OCI-LY3 (cell line): ENCODE results near the gene NIPAL3.

Source experiments
- H2AFZ ChIP-seq: fragments of 200-600, 300-600 bp; shearing (Covaris generic); 2 replicates; pipeline ENCODE4 v1.6.0; 2014; ENCODE audit warnings: antibody characterized with exemption, low read depth, low read length
- H3K27ac ChIP-seq: fragments of 200-600, 300-600 bp; sonication (generic); 2 replicates; pipeline ENCODE4 v1.5.1; 2014; ENCODE audit warnings: mild to moderate bottlenecking, low read length, moderate library complexity, mixed read lengths
- H3K27me3 ChIP-seq: fragments of 200-600, 300-600 bp; sonication (generic); 2 replicates; pipeline ENCODE4 v1.6.1; 2014; ENCODE audit warnings: low read depth, low read length, mixed read lengths
- H3K36me3 ChIP-seq: fragments of 200-600, 300-600 bp; sonication (generic); replicated peaks from 2 replicates; pipeline ENCODE3; 2014; ENCODE audit warnings: low read depth, low read length, mixed read lengths
- H3K4me1 ChIP-seq: fragments of 300-600, 200-600 bp; sonication (generic); 2 replicates; pipeline ENCODE4 v1.6.1; 2014; ENCODE audit warnings: low read length, mixed read lengths
- H3K4me2 ChIP-seq: fragments of 200-600, 300-600 bp; sonication (generic); 2 replicates; pipeline ENCODE4 v1.6.1; 2014; ENCODE audit warnings: low read length, mixed read lengths
- H3K4me3 ChIP-seq: fragments of 300-600, 200-600 bp; sonication (generic); 2 replicates; pipeline ENCODE4 v1.5.1; 2014; ENCODE audit warnings: antibody characterized with exemption, mild to moderate bottlenecking, low read length, moderate library complexity
- H3K79me2 ChIP-seq: fragments of 300-600, 200-600 bp; shearing (Covaris generic); 2 replicates; pipeline ENCODE4 v1.6.1; 2014; ENCODE audit warnings: mild to moderate bottlenecking, low read length, mixed read lengths
- H3K9ac ChIP-seq: fragments of 300-600, 200-600 bp; shearing (Covaris generic); 2 replicates; pipeline ENCODE4 v1.6.0; 2014; ENCODE audit warnings: mild to moderate bottlenecking, low read length, moderate library complexity
- H3K9me3 ChIP-seq: fragments of 200-600, 300-600 bp; shearing (Covaris generic); 2 replicates; pipeline ENCODE4 v1.6.1; 2014; ENCODE audit warnings: low read length, mixed read lengths; ENCODE audit not compliant: insufficient read depth
- H4K20me1 ChIP-seq: fragments of 200-600, 300-600 bp; sonication (generic); 2 replicates; pipeline ENCODE4 v1.6.1; 2016; ENCODE audit warnings: low read length, mixed read lengths; ENCODE audit not compliant: insufficient read depth
- EZH2phosphoT487 ChIP-seq: fragments of 200-600 bp; shearing (Covaris generic); IDR thresholded peaks from 2 replicates; pipeline ENCODE4 v1.6.1; 2018; ENCODE audit warnings: antibody characterized with exemption, mixed run types, low read depth
- TF ChIP-seq, protein P1 (sequence below): fragments of 200-600, 300-600 bp; sonication (generic); IDR thresholded peaks from 2 replicates; pipeline ENCODE4 v1.5.1; 2014; ENCODE audit warnings: antibody characterized with exemption, low read length, low read depth

The NIPAL3 gene

DNA sequence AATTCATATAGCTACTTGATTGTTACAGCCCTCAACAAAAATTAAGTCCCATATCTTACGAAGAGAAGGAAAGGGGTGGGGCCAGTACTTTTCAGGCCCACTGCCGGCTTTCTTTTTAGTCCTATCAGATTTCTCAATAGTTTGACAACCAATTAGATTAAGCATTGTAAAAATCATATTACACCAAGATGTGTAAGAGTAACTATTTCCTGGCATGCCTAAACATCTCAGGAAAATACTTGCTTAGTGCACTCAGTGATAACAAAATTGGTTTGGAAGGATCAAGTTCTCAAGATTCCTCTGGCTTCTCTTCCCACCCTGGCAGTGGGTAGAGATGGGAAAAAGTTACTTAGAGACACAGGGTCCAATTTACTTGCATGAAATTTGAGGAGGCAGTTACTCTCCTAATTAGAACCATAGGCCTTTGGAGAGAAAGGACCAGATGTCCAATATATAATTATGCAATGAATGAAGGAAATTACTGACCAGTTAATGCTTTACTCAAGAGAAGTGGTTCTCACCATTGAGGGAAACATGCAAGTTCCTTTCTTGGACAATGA lies 32.1 kb upstream of the NIPAL3 start:
- no peaks in the 10 kb centered on the region for H4K20me1 ChIP-seq
- no peak overlapping the region for H2AFZ ChIP-seq
- no peak overlapping the region for H3K9ac ChIP-seq
- H3K36me3 ChIP-seq = peaks cover 6% of the 10 kb centered on the region
- no peak for TF ChIP-seq EZH2phosphoT487
- TF ChIP-seq, protein P1, sequence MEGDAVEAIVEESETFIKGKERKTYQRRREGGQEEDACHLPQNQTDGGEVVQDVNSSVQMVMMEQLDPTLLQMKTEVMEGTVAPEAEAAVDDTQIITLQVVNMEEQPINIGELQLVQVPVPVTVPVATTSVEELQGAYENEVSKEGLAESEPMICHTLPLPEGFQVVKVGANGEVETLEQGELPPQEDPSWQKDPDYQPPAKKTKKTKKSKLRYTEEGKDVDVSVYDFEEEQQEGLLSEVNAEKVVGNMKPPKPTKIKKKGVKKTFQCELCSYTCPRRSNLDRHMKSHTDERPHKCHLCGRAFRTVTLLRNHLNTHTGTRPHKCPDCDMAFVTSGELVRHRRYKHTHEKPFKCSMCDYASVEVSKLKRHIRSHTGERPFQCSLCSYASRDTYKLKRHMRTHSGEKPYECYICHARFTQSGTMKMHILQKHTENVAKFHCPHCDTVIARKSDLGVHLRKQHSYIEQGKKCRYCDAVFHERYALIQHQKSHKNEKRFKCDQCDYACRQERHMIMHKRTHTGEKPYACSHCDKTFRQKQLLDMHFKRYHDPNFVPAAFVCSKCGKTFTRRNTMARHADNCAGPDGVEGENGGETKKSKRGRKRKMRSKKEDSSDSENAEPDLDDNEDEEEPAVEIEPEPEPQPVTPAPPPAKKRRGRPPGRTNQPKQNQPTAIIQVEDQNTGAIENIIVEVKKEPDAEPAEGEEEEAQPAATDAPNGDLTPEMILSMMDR = no peak
- H3K4me2 ChIP-seq = no peak overlapping the region
- no peak overlapping the region for H3K4me3 ChIP-seq
- no peaks in the 10 kb centered on the region for H3K9me3 ChIP-seq
- H3K4me1 ChIP-seq = peaks cover 46% of the 10 kb centered on the region
- H3K27ac ChIP-seq = no peak overlapping the region
- H3K79me2 ChIP-seq = no peaks in the 10 kb centered on the region
- H3K27me3 ChIP-seq = no peaks in the 10 kb centered on the region

DNA sequence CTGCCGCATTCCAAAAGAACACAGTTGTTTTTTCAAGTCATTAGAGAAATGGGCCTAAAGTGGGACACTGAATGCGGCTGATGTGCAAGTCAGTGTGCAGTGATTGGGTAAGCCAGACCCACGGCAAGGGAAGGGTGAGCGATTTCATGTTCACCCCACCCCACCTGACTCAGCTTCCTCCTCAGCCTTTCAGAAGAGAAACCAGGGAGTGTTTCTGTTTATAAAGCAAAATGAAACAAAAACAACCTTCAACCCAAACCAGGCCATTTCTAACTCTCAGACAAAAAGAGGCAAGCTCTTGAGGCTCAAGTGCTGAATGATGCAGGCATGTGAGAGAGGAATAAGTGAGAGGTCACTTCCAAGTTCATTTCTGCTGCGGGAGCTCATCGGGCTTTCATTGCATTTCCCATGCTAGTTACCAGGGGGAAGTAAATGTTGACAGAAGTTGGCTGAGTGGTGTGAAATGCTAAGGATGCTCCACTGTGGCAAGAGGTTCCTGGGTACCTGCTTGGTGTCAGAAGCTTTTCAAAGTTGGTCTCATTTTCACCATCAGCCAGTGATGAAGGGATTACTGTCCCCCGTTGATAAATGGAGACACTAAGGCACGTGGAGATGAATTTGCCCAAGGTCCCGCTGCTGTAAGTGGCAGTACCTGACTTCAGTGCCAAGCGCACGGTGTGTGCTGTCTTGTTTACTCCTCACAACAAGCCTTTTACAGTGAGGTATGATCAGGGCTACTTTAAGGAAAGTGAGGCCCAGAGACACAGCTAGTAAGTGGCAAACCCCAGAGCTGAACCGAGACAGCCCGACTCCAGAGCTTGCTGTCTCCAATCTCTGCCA lies 31.1 kb upstream of the NIPAL3 start:
- H3K79me2 ChIP-seq = no peaks in the 10 kb centered on the region
- no peak for TF ChIP-seq EZH2phosphoT487
- TF ChIP-seq, protein P1 = no peak
- H4K20me1 ChIP-seq = no peaks in the 10 kb centered on the region
- H3K4me2 ChIP-seq = peak overlapping the region; percentile 42
- H3K36me3 ChIP-seq = peaks cover 6% of the 10 kb centered on the region
- peak overlapping the region; percentile 16; the same call in 1 of the 2 replicates for H3K27ac ChIP-seq
- no peaks in the 10 kb centered on the region for H3K27me3 ChIP-seq
- H3K4me1 ChIP-seq = peaks cover 53% of the 10 kb centered on the region
- H3K9ac ChIP-seq = no peak overlapping the region
- no peaks in the 10 kb centered on the region for H3K9me3 ChIP-seq
- H3K4me3 ChIP-seq = no peak overlapping the region
- no peak overlapping the region for H2AFZ ChIP-seq

DNA sequence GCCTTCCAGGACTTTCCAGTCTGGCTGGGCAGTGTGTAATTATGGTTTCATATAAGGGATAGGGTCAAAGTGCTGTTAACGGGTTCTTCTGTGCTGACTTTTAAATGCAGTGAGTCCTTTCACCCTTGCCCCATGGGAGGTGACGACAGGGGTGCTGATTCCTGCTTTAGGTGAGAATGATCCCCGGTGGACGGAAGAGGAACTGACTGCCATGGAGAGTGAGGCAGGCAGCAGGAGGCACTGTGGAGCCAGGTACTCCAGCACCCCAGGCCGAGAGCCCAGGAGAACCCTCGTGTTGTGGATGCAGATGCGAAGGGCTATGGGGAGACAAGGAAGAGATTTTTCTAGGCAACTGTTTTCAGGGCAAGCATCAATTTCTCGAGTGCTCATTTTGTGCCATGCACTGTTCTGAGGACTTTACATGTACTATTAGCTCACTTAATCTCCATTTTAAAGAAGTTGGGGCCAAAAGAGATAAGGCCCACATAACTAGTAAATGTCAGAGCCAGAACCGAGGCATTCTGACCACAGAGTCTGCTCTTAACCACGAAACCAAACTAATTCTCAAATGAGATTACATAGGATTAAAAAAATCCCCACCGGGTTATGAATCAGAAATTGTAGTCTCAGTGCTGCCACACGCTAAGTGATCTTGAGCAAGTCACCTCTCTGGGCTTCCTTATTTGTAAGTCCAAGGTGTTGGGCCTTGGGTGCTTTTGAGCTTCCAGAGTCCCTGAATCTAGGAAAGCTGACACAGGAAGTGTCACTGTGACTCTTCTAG lies 30.3 kb upstream of the NIPAL3 start:
- Histone ChIP-seq H3K36me3 (peaks cover 6% of the 10 kb centered on the region), H3K4me1 (peaks cover 61% of the 10 kb centered on the region), H3K27me3 (no peaks in the 10 kb centered on the region), H3K9me3 (no peaks in the 10 kb centered on the region), H3K4me3 (no peak overlapping the region), H3K79me2 (no peaks in the 10 kb centered on the region), H3K4me2 (peak overlapping the region; percentile 44), H3K9ac (peak overlapping the region; percentile 6; the same call in 1 of the 2 replicates), H2AFZ (no peak overlapping the region), H3K27ac (peak overlapping the region; percentile 38; the same call in 1 of the 2 replicates), H4K20me1 (no peaks in the 10 kb centered on the region)
- no peak for TF ChIP-seq EZH2phosphoT487
- TF ChIP-seq, protein P1 = peak; percentile 44

DNA sequence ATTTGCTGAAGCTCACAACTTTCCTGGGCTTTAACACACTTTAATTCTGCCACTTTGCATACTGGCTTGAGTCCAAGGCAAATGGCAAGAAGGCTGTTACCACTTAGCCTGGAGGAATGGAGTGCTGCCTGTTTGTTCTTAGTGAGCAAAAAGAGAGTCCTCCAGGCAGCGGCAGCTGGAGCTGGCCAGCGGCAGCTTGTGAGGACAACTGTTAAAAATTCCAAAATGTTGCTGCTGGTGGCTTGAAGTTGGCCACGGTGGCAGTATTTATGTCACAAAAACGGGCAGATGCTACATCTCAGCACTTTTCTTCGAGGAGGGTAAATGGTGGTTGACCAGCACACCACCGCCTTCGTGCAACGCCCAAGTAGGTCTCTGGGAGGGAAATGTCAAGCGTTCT lies 29.4 kb upstream of the NIPAL3 start:
- Histone ChIP-seq H3K79me2 (no peaks in the 10 kb centered on the region), H4K20me1 (no peaks in the 10 kb centered on the region), H2AFZ (no peak overlapping the region), H3K4me2 (peak overlapping the region; percentile 44), H3K27ac (peak overlapping the region; percentile 38; the same call in 1 of the 2 replicates), H3K36me3 (peaks cover 6% of the 10 kb centered on the region), H3K4me1 (peaks cover 69% of the 10 kb centered on the region), H3K27me3 (no peaks in the 10 kb centered on the region), H3K9ac (no peak overlapping the region), H3K4me3 (no peak overlapping the region), H3K9me3 (no peaks in the 10 kb centered on the region)
- TF ChIP-seq EZH2phosphoT487 = no peak
- TF ChIP-seq, protein P1 = no peak
